ENCODE measurements around the gene AFTPH.

AFTPH gene

DNA sequence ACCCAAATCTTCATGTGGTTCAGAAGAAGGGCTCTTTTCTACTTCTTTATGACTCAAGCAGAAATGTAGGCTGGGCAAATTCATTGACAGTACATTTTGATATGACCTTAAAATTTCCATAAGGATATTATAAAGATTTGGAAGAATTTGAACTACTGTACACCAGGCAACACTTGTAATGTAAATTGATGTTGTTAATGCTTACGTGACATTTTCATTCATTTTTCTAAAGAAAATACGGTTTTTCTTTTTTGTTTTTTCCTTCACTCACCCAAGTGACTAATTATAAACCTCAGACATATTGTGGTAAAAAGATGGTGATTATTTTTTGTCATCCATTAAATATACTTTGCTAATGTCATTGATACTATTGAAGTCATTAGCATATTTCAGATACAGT is 17.4 kb downstream of the AFTPH start:
- DNase-seq (ENCODE audit: low read depth, low spot score), result no peak

DNA sequence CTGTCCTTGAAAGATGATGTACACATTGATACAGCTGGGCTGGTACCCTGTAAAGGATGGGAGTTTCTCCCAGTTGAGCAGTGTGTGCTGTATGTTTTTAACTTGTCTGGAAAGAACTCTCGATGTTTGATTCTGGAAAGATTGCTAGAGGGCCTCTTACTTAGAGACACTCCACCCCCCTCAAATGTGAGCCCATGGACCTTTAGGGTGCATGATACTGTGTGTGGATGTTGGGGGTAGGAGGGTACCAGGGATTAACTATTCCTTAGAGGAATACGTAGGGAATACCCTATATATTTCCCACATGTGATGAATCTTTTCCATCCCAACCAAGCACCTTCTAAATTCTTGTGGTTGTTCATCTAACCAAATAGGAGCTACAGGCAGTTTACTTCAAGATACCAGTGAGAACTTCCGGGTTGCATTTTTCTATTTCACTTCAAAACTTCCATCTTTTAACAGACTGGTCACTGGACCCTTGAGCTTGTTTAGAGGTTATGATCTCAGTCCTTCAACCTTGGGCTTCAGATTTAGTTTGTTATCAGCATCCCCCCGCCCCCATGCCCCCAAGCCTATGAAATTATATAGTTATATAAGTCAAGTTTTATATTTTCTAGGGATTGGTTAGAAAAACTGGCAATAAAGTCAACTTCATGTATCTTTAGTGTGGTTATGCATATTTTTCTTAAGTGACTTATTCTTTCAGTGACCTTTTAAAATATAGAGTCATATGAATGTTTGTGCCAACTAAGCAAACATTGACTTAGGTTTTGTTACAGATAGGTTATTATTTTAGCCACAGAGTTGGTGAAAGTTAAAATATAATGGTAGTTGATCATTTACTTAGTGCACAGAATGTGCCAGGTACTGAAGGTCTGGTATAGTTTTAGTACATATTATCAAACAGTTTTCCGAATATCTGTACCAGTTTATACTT is 18.2 kb downstream of the AFTPH start:
- DNase-seq (ENCODE audit: low read depth, low spot score), result no peak

DNA sequence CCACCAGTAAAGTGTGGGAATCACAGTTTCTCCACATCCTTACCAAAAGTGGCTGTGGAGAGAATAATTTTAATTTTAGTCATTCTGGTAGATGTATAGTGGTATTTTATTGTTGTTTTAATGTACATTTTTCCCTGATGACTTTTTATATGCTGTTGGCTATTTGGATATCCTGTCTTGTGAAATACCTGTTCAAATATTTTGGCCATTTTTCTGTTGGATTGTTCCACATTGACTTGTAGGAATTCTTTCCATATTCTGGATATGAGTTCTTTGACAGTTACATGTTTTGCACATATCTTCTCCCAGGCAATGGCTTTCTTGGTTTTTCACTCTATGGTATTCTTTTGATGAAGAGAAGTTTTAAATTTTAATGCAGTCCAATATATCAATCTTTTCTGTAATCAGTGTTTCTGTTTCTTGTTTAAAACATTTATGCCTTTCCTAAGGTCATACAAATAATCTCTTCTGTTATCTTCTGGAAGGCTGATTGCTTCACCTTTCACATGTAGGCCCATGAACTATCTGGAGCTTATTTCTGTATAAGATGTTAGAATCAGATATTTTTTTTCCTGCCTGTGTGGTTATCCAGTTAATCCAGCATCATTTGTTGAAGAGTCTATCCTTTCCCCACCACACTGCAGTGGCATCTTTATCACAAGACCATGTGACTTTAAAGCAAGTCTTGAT is 19.0 kb downstream of the AFTPH start:
- no peak for DNase-seq (ENCODE audit: low read depth, low spot score)

GRCh38 chr2:64548761-64549160 is 24.6 kb downstream of the AFTPH start:
- DNase-seq (ENCODE audit: low read depth, low spot score), result no peak

- no peak for DNase-seq (ENCODE audit: low read depth, low spot score)
Measured at GRCh38 chr2:64550042-64550441, 25.9 kb downstream of the AFTPH start.

DNA sequence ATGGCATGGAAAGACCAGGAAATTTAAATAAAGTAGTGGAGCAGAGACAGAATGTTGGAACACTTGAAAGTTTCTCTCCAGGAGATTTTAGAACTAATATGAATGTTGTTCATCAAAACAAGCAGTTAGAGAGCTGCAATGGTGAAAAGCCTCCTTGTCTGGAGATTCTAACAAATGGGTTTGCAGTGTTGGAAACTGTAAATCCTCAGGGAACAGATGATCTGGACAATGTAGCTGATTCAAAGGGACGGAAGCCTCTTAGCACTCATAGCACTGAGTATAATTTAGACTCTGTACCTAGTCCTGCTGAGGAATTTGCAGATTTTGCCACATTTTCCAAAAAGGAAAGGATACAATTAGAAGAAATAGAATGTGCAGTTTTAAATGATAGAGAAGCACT is 27.7 kb downstream of the AFTPH start:
- DNase-seq (ENCODE audit: low read depth, low spot score), result no peak

DNA sequence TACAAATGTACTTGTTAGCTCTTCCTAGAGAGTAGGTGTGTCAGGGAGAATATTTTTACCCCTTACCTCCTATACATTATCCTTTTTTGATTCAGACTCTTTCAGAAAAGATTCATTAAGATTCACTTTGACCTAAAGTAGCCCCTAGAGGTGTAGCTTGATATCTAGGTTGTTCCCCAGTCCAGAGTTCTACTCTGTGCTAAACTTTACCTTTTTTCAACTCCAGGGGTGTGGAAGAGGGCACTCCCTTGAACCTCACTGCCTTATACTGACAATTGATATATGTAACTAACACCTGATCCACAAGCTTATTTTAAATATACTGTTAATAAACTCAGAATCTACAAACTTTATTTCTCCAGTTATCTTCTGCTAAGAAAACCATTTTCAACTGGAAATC is 30.0 kb downstream of the AFTPH start:
- DNase-seq (ENCODE audit: low read depth, low spot score), result no peak

GRCh38 chr2:64558445-64559081 is 34.4 kb downstream of the AFTPH start:
- DNase-seq (ENCODE audit: low read depth, low spot score), result no peak

DNA sequence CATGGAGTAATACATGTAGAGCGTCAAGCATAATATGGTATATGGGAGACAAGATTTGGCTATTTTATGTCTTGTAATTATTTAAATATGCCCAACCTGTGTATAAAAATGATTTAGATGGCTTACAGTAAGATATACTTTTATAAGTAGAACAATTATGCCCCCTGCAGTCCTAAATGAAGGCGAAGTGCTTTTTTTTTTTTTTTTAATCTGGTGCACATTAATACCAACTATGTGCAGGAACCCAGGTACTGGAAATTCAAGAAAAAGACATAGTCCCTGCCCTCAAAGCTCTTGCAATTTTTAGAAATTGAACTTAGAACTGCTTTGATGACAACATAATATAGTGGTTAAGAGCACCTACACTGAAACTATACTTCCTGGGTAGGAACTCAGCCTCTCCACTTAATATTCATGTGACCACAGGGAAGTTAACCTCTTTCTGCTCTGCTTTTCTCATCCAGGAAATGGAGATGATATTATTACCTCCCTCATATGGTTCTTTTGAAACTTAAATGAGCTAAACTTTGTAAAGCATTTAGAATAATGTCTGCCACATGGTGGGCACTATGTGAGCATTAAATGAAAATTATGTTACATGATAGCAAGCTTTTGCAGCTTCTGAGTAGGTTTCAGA is 38.1 kb downstream of the AFTPH start:
- DNase-seq (ENCODE audit: low read depth, low spot score), result no peak

GRCh38 chr2:64563436-64563938 is 39.4 kb downstream of the AFTPH start:
- DNase-seq (ENCODE audit: low read depth, low spot score), result no peak

- no peak for DNase-seq (ENCODE audit: low read depth, low spot score)
Measured at GRCh38 chr2:64565949-64566710, 42.0 kb downstream of the AFTPH start.

- DNase-seq (ENCODE audit: low read depth, low spot score), result no peak
Measured at GRCh38 chr2:64567473-64567872, 43.3 kb downstream of the AFTPH start.

DNA sequence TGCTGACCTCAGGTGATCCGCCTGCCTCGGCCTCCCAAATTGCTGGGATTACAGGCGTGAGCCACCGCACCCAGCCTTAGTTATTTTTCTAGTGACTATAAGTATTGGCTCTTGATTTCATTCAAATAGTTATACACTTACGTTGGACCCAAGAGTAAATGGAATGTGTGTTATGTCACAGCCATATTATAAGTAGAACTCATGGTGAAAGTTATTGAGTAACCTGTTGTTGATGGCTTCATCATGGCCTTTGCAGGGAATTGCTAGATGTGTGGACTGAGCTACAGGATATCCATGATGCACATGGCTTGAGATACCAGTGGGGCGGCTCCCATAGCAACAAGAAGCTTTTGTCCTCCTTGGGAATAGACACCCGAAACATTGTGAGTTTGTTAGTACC is 44.7 kb downstream of the AFTPH start:
- DNase-seq (ENCODE audit: low read depth, low spot score), result no peak

DNA sequence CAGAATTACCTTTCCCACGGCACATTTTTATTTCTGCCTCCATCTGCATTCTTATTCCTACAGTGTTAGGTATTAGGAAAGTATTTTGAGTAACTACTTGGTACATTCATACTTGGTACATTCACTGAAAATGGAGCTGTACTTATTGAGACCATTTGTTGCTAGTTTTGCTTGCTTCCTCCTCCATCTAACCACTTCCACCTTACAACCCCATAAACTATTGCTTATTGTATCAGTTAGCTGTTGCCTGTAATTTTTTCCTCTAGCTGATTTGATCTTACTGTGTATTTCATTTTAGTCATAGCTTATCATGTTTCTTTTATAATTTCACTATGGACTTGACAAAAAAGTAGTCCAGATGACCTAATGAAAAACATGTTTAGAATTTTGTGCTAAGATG is 50.7 kb downstream of the AFTPH start:
- DNase-seq (ENCODE audit: low read depth, low spot score), result no peak

GRCh38 chr2:64581018-64581417 is 56.9 kb downstream of the AFTPH start:
- no peak for DNase-seq (ENCODE audit: low read depth, low spot score)

- no peak for DNase-seq (ENCODE audit: low read depth, low spot score)
Measured at GRCh38 chr2:64581777-64582539, 57.8 kb downstream of the AFTPH start.

GRCh38 chr2:64582774-64583340 is 58.7 kb downstream of the AFTPH start:
- no peak for DNase-seq (ENCODE audit: low read depth, low spot score)

DNA sequence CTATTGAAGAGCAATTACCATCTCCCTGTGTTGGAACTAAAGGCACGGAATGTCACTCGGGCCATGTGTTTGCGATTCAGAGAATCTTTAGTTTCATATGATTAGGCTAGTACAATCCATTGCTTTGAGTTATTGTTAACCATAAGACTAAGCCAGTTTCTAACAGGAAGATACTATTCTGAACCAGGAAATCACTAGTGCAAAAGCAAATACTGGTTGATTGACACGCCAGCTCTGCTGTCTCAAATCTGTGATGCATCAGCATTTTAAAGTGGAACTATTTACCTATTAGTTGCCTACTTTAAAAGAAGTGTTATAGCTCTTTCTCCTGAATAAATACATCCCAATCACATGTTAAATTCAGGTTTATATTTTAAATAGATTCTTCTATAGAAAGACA is 61.9 kb downstream of the AFTPH start:
- no peak for DNase-seq (ENCODE audit: low read depth, low spot score)

DNA sequence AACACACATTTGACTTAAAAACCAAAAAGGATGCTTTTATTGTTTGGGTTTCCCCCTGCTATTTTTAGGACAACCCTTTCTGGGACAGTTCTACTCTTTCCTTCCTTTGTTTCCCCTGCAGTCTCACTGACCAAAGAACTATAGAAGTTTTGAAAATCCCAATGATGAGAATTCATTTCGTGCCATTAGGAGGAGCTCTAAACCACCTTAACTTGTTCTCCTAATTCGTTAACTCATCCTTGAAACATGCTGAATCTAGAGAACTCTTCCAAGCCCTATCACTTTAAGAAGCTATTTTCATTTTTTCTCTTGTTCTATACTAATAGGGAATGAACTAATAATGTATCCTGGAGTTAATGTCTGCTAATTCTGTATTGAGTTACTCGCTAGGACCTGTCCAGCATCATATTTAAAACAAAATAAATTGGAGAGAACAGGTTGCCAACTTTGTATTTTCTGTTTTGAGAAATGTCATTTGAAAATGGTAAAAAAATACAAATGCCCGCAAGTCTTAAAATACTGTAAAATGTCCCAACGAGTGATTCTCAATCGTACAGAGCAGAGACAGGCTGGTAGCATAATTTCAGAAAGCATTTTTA is 62.9 kb downstream of the AFTPH start:
- no peak for DNase-seq (ENCODE audit: low read depth, low spot score)

DNA sequence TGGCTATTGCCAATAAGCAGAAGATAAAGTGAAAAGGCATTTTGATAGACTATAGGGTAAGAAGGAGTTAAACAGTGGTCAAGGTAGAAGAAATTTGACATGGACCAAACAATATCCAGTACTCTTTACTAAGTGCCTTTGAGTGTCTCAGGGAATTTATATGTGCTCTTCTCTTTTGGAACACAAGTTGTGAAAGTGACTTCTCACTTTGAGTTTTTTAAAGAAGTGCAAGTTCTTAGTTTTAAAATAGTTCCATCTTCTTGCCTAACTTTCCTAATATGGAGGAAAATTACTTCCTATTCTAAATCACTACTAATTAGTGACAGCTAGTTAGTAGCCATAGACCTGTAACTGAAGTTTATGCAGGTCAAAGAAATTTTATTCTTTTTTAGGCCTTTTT is 63.4 kb downstream of the AFTPH start:
- no peak for DNase-seq (ENCODE audit: low read depth, low spot score)
